Testis (tissue), 3 donors: Measurements from ENCODE around the gene PRKCA. TPM values are rescaled to one million over a fixed set of nuclear protein-coding genes. Genes with fewer than 3 reads are reported as not detected.

ENCODE experiments used
- DNase-seq: peaks from one replicate; pipeline ENCODE4 v3.0.0-alpha.2; 2019
- H3K27ac ChIP-seq, 2 donors: fragments of 200-600 bp; sonication (generic); one replicate each; pipeline ENCODE4 v1.5.1; 2019
- H3K27me3 ChIP-seq: fragments of 200-600 bp; sonication (generic); one replicate; pipeline ENCODE4 v1.5.1; 2019
- H3K36me3 ChIP-seq: fragments of 200-600 bp; sonication (generic); one replicate; pipeline ENCODE4 v1.5.1; 2017; ENCODE audit warnings: low read depth; ENCODE audit errors: missing control alignments
- H3K4me1 ChIP-seq: fragments of 200-600 bp; sonication (generic); one replicate; pipeline ENCODE4 v1.5.1; 2019
- H3K4me3 ChIP-seq, 2 donors: fragments of 200-600 bp; sonication (generic); one replicate each; pipeline ENCODE4 v1.5.1; 2017 to 2019
- H3K9me3 ChIP-seq: fragments of 200-600 bp; sonication (generic); one replicate; pipeline ENCODE4 v1.5.1; 2017
- POLR2A ChIP-seq: fragments of 450-650 bp; IDR thresholded peaks from one replicate; pipeline ENCODE4 v1.6.1; 2017; ENCODE audit warnings: antibody characterized with exemption, mild to moderate bottlenecking, moderate library complexity
- WGBS, 2 donors: methylation state at CpG; one replicate each; pipeline ENCODE4 v1.1.5; 2018; 5-methylcytosine and 5-hydroxymethylcytosine counted together
- intact Hi-C: fragments of 100-400 bp; cut with DNase I; formaldehyde crosslinking; loops from one replicate; pipeline ENCODE4 v1.15.1; 2023; ENCODE audit warnings: low total_unique reads
- polyA plus RNA-seq: library from polyadenylated mRNA; stranded (reverse); fragments of 350-450 nt; fragmentation: Illumina TruSeq; extraction: RNeasy Lipid Tissue Mini Kit (QIAGEN cat#74804); gene quantifications from one replicate; pipeline ENCODE4 v1.2.3, GENCODE V29; 2014; ENCODE audit warnings: low read depth, low replicate concordance; ENCODE audit not compliant: insufficient read depth
- total RNA-seq, 2 donors: library from RNA; depleted of rRNA; stranded (reverse); fragments of >200 nt; gene quantifications; one replicate each; pipeline ENCODE4 v1.2.3, GENCODE V29; 2016
- TF ChIP-seq, protein P1 (sequence below), 3 experiments: fragments of 450-650 bp in 2 of 3; fragments of 200-600 bp in 1 of 3; sonication (generic) in 1 of 3; IDR thresholded peaks; one replicate each; pipeline ENCODE4 v1.5.1; 2016 to 2019; ENCODE audit warnings: antibody characterized with exemption in 3 of 3, mild to moderate bottlenecking in 2 of 3, moderate library complexity in 1 of 3

The PRKCA gene
- total and polyA plus RNA-seq, 3 donors from 2014 or later = 6.8 to 22.9 (median 15.4) TPM

DNA sequence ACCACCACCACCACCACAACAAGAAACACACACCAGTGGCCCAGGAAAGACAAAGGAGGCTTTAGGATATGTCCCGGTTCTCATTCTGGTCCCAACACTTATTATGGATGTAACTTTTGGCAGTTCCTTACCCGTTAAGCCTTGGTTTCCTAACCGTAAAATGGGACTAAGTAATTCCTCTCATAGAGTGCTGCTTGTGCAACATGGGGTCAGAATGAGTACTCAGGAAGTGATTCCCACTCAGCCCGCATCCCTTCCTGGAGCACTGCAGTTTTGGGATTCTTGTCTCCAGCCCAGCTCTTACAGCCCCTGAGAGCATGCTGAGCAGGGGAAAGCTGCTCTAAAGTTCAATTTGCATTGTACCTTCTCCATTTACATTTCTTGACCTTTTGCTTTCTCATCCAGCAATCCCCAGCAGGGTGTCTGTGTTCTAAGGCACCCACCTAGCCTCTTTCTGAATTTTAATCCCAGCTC is 262.6 kb downstream of the PRKCA start:
- 86 to 93% methylated on average over 4 of the region's 4 CpGs for WGBS, 2 donors
- Histone ChIP-seq H3K27me3 (no peaks in the 10 kb centered on the region), H3K36me3 (no peaks in the 10 kb centered on the region), H3K27ac (no peak overlapping the region), H3K4me1 (no peaks in the 10 kb centered on the region), H3K9me3 (no peaks in the 10 kb centered on the region), H3K4me3 (no peak overlapping the region)
- intact Hi-C loops = no loop called here
- DNase-seq = no peak
- no peak for TF ChIP-seq POLR2A
- TF ChIP-seq, protein P1, sequence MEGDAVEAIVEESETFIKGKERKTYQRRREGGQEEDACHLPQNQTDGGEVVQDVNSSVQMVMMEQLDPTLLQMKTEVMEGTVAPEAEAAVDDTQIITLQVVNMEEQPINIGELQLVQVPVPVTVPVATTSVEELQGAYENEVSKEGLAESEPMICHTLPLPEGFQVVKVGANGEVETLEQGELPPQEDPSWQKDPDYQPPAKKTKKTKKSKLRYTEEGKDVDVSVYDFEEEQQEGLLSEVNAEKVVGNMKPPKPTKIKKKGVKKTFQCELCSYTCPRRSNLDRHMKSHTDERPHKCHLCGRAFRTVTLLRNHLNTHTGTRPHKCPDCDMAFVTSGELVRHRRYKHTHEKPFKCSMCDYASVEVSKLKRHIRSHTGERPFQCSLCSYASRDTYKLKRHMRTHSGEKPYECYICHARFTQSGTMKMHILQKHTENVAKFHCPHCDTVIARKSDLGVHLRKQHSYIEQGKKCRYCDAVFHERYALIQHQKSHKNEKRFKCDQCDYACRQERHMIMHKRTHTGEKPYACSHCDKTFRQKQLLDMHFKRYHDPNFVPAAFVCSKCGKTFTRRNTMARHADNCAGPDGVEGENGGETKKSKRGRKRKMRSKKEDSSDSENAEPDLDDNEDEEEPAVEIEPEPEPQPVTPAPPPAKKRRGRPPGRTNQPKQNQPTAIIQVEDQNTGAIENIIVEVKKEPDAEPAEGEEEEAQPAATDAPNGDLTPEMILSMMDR (IDR thresholded peaks at IDR 0.05) = no peak

DNA sequence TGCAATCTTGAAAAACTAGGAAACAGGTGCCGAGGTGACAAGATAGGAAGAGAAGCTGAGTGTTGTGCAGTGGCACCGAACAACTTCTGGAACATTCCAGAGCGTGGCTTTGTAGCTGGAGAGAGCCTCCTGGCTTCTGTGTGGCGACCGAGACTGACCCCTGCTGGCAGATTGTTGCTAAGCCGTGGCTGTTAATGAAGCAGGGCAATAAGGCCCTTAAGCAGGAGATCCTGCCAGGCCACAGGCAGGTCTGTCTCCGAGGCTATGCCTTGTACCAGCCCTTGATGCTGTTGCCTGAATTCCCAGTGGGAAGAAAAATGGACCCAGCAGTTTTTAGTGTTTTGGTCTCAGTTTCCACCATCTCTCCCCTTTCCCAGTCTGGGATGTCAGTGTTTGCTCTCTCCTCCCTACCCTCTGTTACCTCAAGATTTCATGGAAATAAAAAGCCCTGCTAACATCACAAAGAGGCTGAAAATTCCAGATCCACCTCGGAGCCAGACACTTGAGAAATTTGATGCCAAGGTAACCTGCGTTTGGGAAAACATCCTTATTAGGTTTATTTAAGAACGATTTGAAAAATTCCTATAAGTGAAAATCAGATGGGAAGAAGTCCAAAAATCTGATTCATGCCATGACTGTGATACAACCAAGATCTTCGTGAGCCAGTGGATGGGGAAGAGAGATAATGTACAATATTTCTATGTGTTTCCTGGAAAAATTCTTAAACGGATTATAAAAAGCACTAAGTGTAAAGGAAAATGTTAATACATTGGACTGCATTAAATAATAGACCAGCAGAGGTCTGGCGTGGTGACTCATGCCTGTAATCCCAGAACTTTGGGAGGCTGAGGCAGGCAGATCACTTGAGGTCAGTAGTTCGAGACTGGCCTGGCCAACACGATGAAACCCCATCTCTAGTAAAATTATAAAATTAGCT is 265.1 kb downstream of the PRKCA start:
- WGBS, 2 donors = 71 to 78% methylated on average over 15 of the region's 15 CpGs
- Histone ChIP-seq H3K36me3 (no peaks in the 10 kb centered on the region), H3K27ac (no peak overlapping the region), H3K4me1 (no peaks in the 10 kb centered on the region), H3K9me3 (no peaks in the 10 kb centered on the region), H3K27me3 (no peaks in the 10 kb centered on the region), H3K4me3 (no peak overlapping the region)
- peak; percentile 91 for DNase-seq
- TF ChIP-seq, protein P1 (IDR thresholded peaks at IDR 0.05) = peak; percentile 64 to 80 (median 74)
- no peak for TF ChIP-seq POLR2A
- intact Hi-C loops = no loop called here

DNA sequence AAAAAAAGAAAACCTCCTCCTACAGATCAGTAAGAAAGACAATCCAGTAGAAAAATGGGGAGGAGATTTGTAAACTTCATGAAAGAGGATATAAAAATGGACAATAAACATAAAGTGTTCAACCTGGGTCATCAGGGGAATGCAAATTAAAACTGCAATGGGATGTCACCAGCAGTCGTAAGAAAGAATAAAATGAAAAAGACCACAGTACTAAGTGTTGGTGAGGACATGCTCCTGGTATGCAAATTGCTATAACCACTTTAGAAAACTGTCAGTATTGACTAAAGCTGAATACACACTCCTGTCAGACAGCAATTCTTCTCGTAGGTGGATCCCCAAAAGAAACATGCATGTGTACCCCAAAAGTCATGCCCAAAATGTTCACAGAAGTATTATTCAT is 267.2 kb downstream of the PRKCA start:
- H3K4me3 ChIP-seq = no peak overlapping the region
- no peaks in the 10 kb centered on the region for H3K9me3 ChIP-seq
- no peak for DNase-seq
- no peaks in the 10 kb centered on the region for H3K36me3 ChIP-seq
- intact Hi-C loops = no loop called here
- H3K27me3 ChIP-seq = no peaks in the 10 kb centered on the region
- H3K27ac ChIP-seq = no peak overlapping the region
- WGBS, 2 donors = 85 to 95% methylated on average over 2 of the region's 2 CpGs
- TF ChIP-seq, protein P1 (IDR thresholded peaks at IDR 0.05) = no peak
- no peak for TF ChIP-seq POLR2A
- H3K4me1 ChIP-seq = no peaks in the 10 kb centered on the region

DNA sequence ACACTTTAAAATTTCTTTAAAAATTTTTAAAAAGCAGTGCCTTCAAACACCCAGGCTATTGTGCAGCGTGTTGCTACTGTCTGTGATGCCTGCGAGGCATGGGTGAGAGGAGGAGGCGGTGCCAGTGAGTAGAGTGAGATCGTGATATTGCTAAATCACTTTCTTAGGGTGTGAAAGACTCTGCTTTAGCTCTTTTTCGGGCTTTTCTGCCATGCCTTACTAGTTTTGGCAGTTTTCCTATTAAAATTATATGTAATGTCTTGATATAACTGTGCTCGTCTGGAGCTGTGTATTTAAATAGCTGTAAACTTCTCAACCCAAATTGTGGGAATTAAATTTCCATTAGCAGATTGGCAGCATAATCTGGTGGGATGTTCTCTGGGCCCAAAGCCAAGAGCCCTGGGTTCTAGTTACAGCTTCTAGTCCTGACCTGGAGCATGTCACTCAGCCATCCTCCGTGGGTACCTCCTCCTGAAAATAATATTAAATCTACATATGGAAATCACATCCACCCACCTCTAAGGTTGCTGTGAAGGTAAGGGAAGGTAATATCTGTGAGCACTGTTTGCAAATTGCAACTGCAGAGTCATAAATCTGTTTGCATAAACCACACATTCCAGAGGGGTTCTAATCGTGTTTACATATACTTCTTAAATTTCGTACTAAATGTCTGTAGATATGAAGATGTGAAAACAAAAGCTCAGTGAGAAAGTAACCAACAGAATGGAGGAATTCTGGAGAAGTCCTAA is 268.2 kb downstream of the PRKCA start:
- Histone ChIP-seq H3K4me1 (no peaks in the 10 kb centered on the region), H3K27ac (no peak overlapping the region), H3K36me3 (no peaks in the 10 kb centered on the region), H3K9me3 (no peaks in the 10 kb centered on the region), H3K27me3 (no peaks in the 10 kb centered on the region), H3K4me3 (no peak overlapping the region)
- no peak for DNase-seq
- intact Hi-C loops = no loop called here
- WGBS, 2 donors = 86 to 87% methylated on average over 9 of the region's 9 CpGs
- no peak for TF ChIP-seq POLR2A
- TF ChIP-seq, protein P1 (IDR thresholded peaks at IDR 0.05) = no peak
